Activated T-cell treated with anti-CD3 and anti-CD28 coated beads for 1 hour (primary cell): Measurements from ENCODE around the gene TFG.

Experiments
- DNase-seq: peaks from one replicate; pipeline ENCODE4 v3.0.0-alpha.2; 2020; ENCODE audit warnings: low read depth

Gene TFG

DNA sequence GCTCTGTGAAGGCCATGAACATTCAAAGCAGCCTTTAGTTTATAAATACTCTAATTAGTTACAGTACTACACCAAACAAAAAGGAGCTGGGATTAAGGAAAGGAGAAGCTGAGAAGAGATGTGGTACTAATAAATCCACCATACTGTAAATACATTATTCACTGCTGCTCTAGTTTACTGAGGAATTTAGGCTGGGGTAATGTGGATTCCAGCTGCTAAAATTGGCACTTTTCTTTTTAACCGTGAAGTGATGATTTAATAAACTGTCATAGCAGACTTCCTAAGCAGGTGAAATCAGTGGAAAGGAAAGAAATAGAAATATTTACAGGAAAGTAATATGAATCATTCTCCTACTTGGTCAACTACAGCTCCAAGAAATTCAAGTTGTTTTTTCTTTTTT lies 88.7 kb downstream of the TFG start:
- DNase-seq, result no peak
